Adipocyte (in vitro differentiated cells): ENCODE data around the gene DOK4.

Experiments
- DNase-seq: peaks from one replicate; pipeline ENCODE4 v3.0.0-alpha.2; 2015; ENCODE audit warnings: low read depth
- H3K27me3 ChIP-seq: replicated peaks from 2 replicates; pipeline ENCODE4 v1.7.0; 2013; ENCODE audit warnings: mild to moderate bottlenecking, low read length, moderate library complexity; ENCODE audit not compliant: control insufficient read depth, insufficient read depth
- H3K36me3 ChIP-seq: 2 replicates; pipeline ENCODE4 v1.7.0; 2013; ENCODE audit warnings: low read length, mild to moderate bottlenecking, moderate library complexity; ENCODE audit not compliant: control insufficient read depth, insufficient read depth, severe bottlenecking
- H3K4me1 ChIP-seq: 2 replicates; pipeline ENCODE4 v1.7.0; 2013; ENCODE audit warnings: mild to moderate bottlenecking, low read length, moderate library complexity; ENCODE audit not compliant: control insufficient read depth, insufficient read depth
- H3K4me3 ChIP-seq: 2 replicates; pipeline ENCODE4 v1.7.0; 2013; ENCODE audit warnings: mild to moderate bottlenecking, low read length, moderate library complexity
- H3K9ac ChIP-seq: 2 replicates; pipeline ENCODE4 v1.7.0; 2013; ENCODE audit warnings: mild to moderate bottlenecking, low read length, moderate library complexity
- H3K9me3 ChIP-seq: 2 replicates; pipeline ENCODE4 v1.7.0; 2013; ENCODE audit warnings: mild to moderate bottlenecking, low read length, moderate library complexity; ENCODE audit not compliant: control insufficient read depth

Gene DOK4

DNA sequence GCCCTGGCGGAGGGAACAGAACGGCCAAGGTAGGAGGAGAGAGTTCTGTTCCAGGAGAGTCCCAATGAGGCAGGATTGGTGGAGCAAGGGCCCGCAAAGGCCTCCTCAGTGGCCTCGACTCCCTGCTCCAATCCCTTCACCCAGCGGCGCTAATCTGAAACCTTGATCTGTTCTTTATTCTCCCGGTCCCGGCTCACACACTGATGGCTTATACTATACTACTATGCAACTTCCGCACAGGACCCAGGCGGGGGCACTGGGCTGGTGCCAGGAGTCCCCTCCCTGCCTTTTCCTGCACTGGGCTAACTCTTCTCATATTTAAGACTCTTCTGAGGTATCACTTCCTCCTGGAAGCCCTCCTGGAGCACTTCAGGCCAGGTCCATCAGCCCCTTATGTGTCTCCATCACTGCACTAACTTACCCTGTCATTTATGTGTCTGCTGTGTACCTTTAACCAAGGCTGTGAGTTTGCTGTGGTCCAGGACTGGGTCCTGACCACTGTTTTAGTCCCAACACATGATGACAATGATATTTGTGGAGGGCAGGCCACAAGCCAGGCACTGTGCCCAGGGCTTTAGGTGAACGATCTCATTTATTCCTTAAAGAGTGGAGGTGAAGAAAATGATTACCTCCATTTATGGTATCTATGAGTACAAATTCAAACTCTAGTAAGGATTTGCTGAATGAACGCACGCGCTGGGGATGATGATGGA, 43.3 kb upstream of the DOK4 start:
- no peak for DNase-seq
- Histone ChIP-seq H3K27me3 (no peaks in the 10 kb centered on the region), H3K4me1 (peaks cover 6% of the 10 kb centered on the region), H3K36me3 (no peaks in the 10 kb centered on the region), H3K9ac (no peak overlapping the region), H3K9me3 (no peaks in the 10 kb centered on the region), H3K4me3 (no peak overlapping the region)

- peaks cover 6% of the 10 kb centered on the region for H3K4me1 ChIP-seq
- H3K9me3 ChIP-seq = no peaks in the 10 kb centered on the region
- H3K27me3 ChIP-seq = no peaks in the 10 kb centered on the region
- H3K36me3 ChIP-seq = no peaks in the 10 kb centered on the region
- no peak overlapping the region for H3K9ac ChIP-seq
- no peak overlapping the region for H3K4me3 ChIP-seq
- DNase-seq = no peak
These were observed 42.5 kb upstream of the DOK4 start for GRCh38 chr16:57528499-57529390.

DNA sequence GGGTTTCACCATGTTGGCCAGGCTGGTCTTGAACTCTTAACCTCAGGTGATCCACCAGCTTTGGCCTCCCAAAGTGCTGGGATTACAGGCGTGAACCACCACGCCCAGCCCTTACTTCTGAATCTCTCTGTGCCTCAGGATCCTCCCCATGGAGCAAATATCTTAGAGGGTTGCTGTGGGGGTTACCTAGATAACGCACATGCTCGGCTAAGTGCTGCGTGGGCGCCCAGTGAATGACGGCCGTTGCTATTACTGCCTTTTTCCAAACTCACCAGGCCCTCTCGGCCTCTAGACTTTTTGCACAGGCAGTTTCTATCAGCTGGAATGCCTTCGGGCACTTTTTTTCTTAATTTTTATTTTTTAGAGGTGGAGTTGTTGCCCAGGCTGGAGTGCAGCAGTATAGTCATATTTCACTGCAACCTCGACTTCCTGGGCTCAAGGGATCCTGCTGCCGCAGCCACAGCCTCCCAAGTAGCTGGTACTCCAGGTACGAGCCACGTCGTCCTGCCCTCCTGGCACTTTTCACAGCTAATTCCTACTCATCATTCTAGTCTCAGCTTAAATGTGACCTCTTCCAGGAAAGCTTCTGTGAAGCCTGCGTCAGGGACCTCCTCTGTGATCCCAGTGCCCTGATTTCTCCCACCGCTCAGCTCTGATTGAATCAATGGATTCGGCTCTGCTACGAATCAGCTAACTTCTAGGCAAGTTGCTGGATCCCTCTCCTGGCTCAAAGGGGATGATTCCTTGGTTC, 41.5 kb upstream of the DOK4 start:
- no peaks in the 10 kb centered on the region for H3K36me3 ChIP-seq
- H3K27me3 ChIP-seq = no peaks in the 10 kb centered on the region
- H3K9me3 ChIP-seq = no peaks in the 10 kb centered on the region
- peaks cover 4% of the 10 kb centered on the region for H3K4me1 ChIP-seq
- H3K4me3 ChIP-seq = no peak overlapping the region
- H3K9ac ChIP-seq = no peak overlapping the region
- DNase-seq = no peak

DNA sequence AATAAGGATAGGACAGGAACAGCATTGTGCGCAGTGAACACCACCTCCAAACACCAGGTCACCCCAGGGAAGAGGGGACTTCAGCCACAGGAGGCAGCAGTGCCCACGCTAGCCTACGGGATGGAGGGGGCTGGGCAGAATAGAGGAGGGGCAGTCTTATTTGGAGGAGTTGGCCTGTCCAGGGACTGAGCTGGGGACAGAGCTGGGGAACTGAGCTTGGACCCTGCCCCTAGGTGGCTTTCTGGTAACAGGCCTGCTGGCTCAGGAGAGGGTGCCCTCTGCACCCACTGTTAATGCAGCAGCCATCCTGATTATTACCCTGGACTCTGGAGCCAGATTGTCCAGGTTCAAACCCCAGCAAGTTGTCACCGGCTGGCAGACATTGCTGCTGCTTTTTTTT, 40.7 kb upstream of the DOK4 start:
- H3K27me3 ChIP-seq = no peaks in the 10 kb centered on the region
- no peak for DNase-seq
- no peak overlapping the region for H3K4me3 ChIP-seq

DNA sequence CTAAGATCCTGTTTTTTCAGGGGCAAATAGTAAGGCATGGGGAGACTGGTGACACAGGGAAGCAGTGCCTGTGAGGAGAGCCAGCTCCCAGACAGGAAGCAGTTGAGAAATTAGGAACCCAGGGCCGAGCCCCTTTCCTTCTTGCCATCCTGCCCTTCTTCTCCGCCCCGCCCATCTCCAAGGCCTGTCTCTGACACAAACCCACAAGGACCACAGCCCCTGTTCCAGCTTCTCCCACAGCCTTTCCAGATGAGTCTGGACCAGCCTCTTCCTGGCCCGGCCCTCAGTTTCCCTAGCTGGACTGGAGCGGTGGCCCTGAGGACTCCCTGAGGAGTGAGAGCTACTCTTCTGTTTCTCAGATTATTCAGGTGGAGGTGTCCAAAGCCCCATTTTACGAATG, 40.2 kb upstream of the DOK4 start:
- no peak for DNase-seq
- Histone ChIP-seq H3K27me3 (no peaks in the 10 kb centered on the region), H3K4me1 (peaks cover 2% of the 10 kb centered on the region), H3K4me3 (no peak overlapping the region), H3K9ac (no peak overlapping the region), H3K9me3 (no peaks in the 10 kb centered on the region), H3K36me3 (no peaks in the 10 kb centered on the region)

More for the DNA sequence above, 40.7 kb upstream of the DOK4 start:
- H3K9ac ChIP-seq = no peak overlapping the region
- H3K9me3 ChIP-seq = no peaks in the 10 kb centered on the region
- no peaks in the 10 kb centered on the region for H3K36me3 ChIP-seq
- peaks cover 2% of the 10 kb centered on the region for H3K4me1 ChIP-seq

- no peak for DNase-seq
- Histone ChIP-seq H3K27me3 (no peaks in the 10 kb centered on the region), H3K9me3 (no peaks in the 10 kb centered on the region), H3K9ac (no peak overlapping the region), H3K4me3 (no peak overlapping the region), H3K4me1 (peaks cover 2% of the 10 kb centered on the region), H3K36me3 (no peaks in the 10 kb centered on the region)
These were observed 39.5 kb upstream of the DOK4 start for GRCh38 chr16:57525761-57526160.

DNA sequence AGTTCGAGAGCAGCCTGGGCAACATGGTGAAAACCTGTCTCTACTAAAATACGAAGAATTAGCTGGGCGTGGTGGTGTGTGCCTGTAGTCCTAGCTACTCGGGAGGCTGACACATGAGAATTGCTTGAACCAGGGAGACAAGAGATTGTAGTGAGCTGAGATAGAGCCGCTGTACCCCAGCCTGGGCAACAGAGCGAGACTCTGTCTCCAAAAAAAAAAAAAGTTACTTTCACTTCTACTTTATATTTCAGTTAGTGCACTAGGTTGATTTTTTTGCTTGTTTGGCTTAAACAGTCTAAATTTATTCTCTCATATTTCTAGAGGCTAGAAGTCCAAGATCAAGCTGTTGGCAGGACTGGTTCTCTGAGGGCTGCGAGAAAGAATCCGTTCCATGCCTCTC, 36.7 kb upstream of the DOK4 start:
- Histone ChIP-seq H3K27me3 (no peaks in the 10 kb centered on the region), H3K9me3 (no peaks in the 10 kb centered on the region), H3K4me3 (no peak overlapping the region), H3K4me1 (peaks cover 2% of the 10 kb centered on the region), H3K36me3 (no peaks in the 10 kb centered on the region), H3K9ac (no peak overlapping the region)
- no peak for DNase-seq

DNA sequence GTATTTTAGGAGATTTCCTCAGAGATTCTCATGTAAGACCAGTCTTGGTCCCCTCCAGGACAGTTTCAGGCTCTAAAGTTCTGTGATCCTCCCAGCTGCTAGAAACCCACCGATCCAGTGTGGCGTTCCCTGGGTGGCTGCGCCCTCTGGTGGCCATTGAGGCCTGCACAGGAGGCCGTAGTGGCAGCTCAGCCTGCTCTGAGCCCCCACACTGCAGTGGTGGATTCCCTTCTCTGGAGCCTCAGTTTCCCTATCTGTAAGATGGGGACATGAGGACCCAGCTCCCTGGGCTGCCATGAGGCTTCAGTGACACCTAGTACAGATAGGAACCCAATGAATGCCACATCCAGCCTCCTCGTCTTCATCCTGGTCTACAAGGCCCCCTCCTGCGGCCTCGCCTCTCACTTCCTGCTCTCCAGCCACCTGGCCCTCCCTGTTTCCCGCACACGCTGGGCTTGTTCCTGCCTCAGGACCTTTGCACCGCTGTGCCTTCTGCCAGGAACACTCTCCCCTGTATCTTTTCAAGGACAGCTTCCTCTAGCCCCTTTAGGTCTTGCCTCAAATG, 33.6 kb upstream of the DOK4 start:
- Histone ChIP-seq H3K4me1 (peaks cover 2% of the 10 kb centered on the region), H3K9me3 (no peaks in the 10 kb centered on the region), H3K27me3 (no peaks in the 10 kb centered on the region), H3K4me3 (no peak overlapping the region), H3K9ac (no peak overlapping the region), H3K36me3 (no peaks in the 10 kb centered on the region)
- DNase-seq = peak; percentile 91

- Histone ChIP-seq H3K4me3 (no peak overlapping the region), H3K27me3 (no peaks in the 10 kb centered on the region), H3K4me1 (no peaks in the 10 kb centered on the region), H3K9me3 (no peaks in the 10 kb centered on the region), H3K36me3 (no peaks in the 10 kb centered on the region), H3K9ac (no peak overlapping the region)
- no peak for DNase-seq
These were observed 32.6 kb upstream of the DOK4 start for GRCh38 chr16:57518922-57519321.

DNA sequence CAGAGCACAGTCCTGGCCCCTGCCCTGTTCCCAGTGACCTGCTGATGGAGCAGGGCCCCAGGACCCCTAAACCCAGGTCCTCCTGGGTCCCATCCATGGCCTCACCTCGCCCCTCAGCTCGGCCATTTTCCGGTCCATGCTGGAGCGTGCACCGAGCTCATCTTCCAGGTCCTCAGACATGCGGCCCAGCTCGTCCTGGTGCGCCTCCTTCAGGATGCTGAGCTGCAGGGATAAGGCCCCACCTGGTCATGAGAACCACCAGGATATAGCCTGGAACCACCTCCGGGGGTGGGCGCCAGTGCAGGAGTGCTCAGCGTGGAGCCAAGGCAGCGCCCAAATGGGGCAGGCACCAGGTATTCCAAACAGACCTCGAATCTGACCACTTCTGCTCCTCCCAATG, 32.2 kb upstream of the DOK4 start:
- no peaks in the 10 kb centered on the region for H3K9me3 ChIP-seq
- H3K27me3 ChIP-seq = no peaks in the 10 kb centered on the region

More for the DNA sequence above, 32.2 kb upstream of the DOK4 start:
- Histone ChIP-seq H3K4me3 (no peak overlapping the region), H3K9ac (no peak overlapping the region), H3K4me1 (no peaks in the 10 kb centered on the region), H3K36me3 (no peaks in the 10 kb centered on the region)
- no peak for DNase-seq
